ENCODE data around the gene OPA1. TPM values are rescaled to one million over a fixed set of nuclear protein-coding genes. Genes with fewer than 3 reads are reported as not detected.

OPA1 gene
- total RNA-seq, 1 donor from 2014 or later: 118 TPM

DNA sequence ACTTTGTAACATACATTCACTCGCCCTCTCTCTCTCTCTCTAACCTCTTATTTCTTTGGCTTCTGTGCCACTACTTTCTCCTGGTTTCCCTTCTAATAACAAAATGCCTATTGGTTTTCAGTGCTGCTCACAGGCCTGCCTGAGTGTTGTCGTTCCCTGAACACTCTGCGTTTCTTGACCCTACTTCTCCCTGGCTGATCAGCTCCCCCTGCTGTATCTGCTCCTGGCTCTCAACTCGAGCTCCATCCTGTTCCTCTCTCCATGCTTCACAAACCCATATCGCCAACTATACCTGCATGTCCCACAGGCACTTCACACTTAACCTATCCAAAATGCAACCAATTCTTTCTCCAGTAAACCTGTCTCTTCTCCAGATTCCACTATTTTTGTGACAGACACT, 111.4 kb downstream of the OPA1 start:
- peaks cover 3% of the 10 kb centered on the region for H3K4me1 Mint-ChIP-seq (ENCODE audit: low read depth)
- no peak overlapping the region for H3K27ac Mint-ChIP-seq
- no peak overlapping the region for H3K4me3 Mint-ChIP-seq (ENCODE audit: low read depth)
- peaks cover 10% of the 10 kb centered on the region for H3K36me3 Mint-ChIP-seq (ENCODE audit: low read depth)
- no peaks in the 10 kb centered on the region for H3K9me3 Mint-ChIP-seq
- intact Hi-C loops (cut with micrococcal nuclease): no loop called here
- no peak for DNase-seq (ENCODE audit: low spot score)
- no peaks in the 10 kb centered on the region for H3K27me3 Mint-ChIP-seq (ENCODE audit: low read depth)

DNA sequence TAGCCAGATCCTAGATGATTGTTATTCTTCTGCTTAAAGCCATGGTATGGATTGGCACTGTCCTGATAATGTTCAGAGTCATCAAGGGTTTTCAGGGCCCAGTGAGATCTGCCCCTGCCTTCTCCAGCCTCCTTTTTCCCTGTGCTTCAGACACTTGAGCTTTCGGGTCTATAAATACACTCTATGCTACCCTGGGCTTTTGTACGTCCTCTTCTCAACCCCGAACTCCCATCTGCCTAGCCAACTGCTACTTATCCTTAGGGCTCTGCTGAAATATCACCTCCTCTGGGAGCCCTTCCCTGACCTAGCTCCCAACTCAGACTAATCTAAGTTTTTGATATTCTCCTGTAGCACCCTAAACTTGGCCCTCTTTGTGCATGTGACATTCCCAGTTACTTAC, 115.3 kb downstream of the OPA1 start:
- Mint-ChIP-seq H3K4me1 (ENCODE audit: low read depth) (no peaks in the 10 kb centered on the region), H3K27ac (no peak overlapping the region), H3K9me3 (no peaks in the 10 kb centered on the region), H3K4me3 (ENCODE audit: low read depth) (no peak overlapping the region), H3K36me3 (ENCODE audit: low read depth) (no peaks in the 10 kb centered on the region), H3K27me3 (ENCODE audit: low read depth) (no peaks in the 10 kb centered on the region)
- intact Hi-C loops (cut with micrococcal nuclease): no loop called here
- DNase-seq (ENCODE audit: low spot score): no peak

DNA sequence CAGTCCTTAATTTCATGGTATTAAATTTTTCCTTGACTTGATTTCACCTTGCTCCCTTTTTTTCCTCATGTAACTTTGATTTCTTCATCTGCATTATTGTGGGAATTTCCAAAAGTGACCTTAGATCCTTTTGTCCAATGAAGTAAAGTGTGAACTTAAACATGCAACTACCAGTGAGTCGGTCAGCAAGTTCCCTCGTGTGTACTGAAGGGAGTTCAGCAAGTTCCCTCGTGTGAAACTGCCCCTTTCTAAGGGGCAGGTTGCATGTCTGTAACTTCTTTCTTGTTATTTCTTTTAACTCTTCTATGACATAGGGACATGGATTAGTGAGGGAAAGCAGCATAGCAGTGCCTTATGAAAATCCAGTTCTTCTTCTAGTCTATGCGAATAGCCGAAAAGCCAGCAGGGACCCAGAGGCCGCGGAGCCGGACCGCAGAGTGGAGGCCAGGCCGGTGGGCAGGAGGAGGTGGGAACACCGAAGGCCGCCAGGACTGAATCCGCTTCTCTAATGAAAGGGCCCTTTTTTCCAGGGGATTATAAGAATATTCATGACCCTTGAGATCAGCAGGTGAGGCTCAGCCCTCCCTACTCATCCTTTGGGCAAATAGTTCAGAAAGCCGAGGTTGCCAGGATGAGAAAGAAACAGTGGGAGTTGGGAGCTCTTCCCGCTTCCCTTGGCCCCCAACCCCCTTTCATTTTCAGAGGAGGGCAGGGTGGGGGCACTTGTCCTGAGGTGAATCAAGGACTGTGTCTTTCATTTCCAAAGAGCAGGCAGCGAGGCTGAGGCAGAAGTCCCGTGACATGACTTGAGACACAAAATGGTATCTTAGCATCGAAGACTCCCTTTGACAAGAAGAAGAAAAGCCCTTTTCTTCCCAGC, 117.5 kb downstream of the OPA1 start:
- no peaks in the 10 kb centered on the region for H3K27me3 Mint-ChIP-seq (ENCODE audit: low read depth)
- H3K27ac Mint-ChIP-seq: no peak overlapping the region
- peaks cover 13% of the 10 kb centered on the region for H3K9me3 Mint-ChIP-seq
- H3K36me3 Mint-ChIP-seq (ENCODE audit: low read depth): peaks cover 9% of the 10 kb centered on the region
- no peak overlapping the region for H3K4me3 Mint-ChIP-seq (ENCODE audit: low read depth)
- intact Hi-C loops (cut with micrococcal nuclease): no loop called here
- no peak for DNase-seq (ENCODE audit: low spot score)
- H3K4me1 Mint-ChIP-seq (ENCODE audit: low read depth): peaks cover 1% of the 10 kb centered on the region

DNA sequence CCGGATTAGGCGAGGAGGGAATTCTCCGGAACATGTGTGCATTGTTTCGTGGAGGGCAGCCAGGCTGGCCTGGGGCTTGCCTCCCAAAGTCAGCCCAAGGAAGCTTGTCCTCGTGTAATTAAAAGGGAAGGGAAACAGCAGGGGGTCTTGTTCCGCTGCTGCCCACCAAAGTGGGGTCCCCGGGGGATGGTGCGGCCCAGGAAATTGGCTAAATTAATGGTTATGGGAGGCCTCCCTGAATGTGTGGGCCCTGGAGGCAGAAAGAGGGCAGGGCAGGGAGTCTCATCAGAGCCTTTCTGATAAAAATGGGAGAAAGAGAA, 118.1 kb downstream of the OPA1 start:
- intact Hi-C loops (cut with micrococcal nuclease): no loop called here
- Mint-ChIP-seq H3K27me3 (ENCODE audit: low read depth) (no peaks in the 10 kb centered on the region), H3K27ac (no peak overlapping the region), H3K4me3 (ENCODE audit: low read depth) (no peak overlapping the region), H3K4me1 (ENCODE audit: low read depth) (peaks cover 1% of the 10 kb centered on the region), H3K36me3 (ENCODE audit: low read depth) (peaks cover 13% of the 10 kb centered on the region), H3K9me3 (peaks cover 18% of the 10 kb centered on the region)
- DNase-seq (ENCODE audit: low spot score): no peak

DNA sequence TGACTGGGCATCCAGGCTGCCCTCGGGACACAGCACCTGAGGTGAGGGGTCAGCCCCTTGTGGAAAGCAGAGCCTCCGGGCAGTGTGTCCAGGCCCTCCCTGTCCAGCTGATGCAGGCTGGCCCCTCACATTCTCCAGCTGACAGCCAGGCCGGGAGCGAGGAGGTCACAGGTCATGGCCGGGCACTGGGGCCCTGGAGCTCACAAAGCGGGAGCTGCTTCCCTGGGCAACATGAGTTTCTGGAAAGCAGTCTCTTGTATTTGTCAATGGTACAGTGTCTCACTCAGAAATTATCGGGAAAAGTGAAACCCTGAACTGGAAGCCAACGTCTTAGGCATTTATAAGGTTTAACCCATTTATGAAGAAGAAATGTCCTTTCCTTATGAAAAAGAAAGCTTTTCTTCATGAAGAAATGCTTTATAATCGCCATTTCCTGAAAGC, 118.5 kb downstream of the OPA1 start:
- Mint-ChIP-seq H3K4me3 (ENCODE audit: low read depth) (no peak overlapping the region), H3K9me3 (peaks cover 18% of the 10 kb centered on the region), H3K36me3 (ENCODE audit: low read depth) (peaks cover 13% of the 10 kb centered on the region), H3K27me3 (ENCODE audit: low read depth) (no peaks in the 10 kb centered on the region), H3K27ac (no peak overlapping the region), H3K4me1 (ENCODE audit: low read depth) (peaks cover 1% of the 10 kb centered on the region)
- DNase-seq (ENCODE audit: low spot score): no peak
- intact Hi-C loops (cut with micrococcal nuclease): no loop called here

DNA sequence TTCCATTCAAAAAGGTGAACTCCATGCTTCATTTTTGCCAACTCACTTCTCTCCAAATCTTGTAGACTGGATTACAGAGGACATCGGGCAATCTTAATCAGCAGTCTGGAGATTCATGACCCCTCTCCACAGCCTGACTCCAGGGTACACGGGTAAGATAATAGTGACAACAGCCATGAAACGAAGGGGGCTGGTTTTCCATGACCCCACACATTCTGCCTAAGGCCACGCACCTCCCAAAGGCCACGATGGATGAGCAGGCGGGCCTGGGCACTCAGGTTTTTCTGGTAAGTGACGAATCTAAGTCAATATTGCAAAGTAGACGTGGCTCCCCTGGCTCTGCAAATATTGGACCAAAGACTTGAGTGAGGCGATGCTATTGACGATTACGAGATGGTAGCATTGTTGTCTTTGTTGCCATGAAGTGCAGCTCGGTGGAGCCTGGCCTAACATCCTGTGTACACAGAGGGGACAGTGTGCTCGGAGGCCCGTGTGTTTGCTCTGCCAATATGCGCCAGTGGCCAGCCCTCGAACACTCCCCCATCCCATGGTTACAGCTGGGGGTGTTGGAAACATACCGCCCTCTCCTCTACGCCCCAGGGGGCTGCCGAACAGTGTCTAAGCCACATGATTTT, 119.1 kb downstream of the OPA1 start:
- no peak overlapping the region for H3K4me3 Mint-ChIP-seq (ENCODE audit: low read depth)

DNA sequence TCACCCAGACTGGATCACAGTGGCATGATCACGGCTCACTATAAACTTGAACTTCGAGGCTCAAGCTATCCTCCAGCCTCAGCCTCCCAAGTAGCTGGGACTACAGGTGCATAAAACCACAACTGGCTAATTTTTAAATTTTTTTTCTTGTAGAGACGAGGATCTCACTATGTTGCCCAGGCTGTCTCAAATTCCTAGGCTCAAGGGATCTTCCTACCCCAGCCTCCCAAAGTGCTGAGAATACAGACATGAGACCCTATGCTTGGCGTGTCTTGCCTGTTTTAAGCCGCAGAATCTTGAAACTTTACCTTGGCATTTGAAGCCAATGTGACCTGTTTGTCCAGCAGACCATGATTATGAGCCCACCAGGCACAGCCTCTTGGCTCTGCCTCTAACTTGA, 119.9 kb downstream of the OPA1 start:
- DNase-seq (ENCODE audit: low spot score): no peak
- H3K9me3 Mint-ChIP-seq: peaks cover 18% of the 10 kb centered on the region
- no peak overlapping the region for H3K27ac Mint-ChIP-seq
- peaks cover 1% of the 10 kb centered on the region for H3K4me1 Mint-ChIP-seq (ENCODE audit: low read depth)
- no peaks in the 10 kb centered on the region for H3K27me3 Mint-ChIP-seq (ENCODE audit: low read depth)
- intact Hi-C loops (cut with micrococcal nuclease): no loop called here
- peaks cover 13% of the 10 kb centered on the region for H3K36me3 Mint-ChIP-seq (ENCODE audit: low read depth)
- no peak overlapping the region for H3K4me3 Mint-ChIP-seq (ENCODE audit: low read depth)

More for the DNA sequence above, 119.1 kb downstream of the OPA1 start:
- Mint-ChIP-seq H3K4me1 (ENCODE audit: low read depth) (peaks cover 1% of the 10 kb centered on the region), H3K36me3 (ENCODE audit: low read depth) (peaks cover 13% of the 10 kb centered on the region), H3K27ac (no peak overlapping the region), H3K9me3 (peaks cover 18% of the 10 kb centered on the region), H3K27me3 (ENCODE audit: low read depth) (no peaks in the 10 kb centered on the region)
- intact Hi-C loops (cut with micrococcal nuclease): no loop called here
- DNase-seq (ENCODE audit: low spot score): no peak

DNA sequence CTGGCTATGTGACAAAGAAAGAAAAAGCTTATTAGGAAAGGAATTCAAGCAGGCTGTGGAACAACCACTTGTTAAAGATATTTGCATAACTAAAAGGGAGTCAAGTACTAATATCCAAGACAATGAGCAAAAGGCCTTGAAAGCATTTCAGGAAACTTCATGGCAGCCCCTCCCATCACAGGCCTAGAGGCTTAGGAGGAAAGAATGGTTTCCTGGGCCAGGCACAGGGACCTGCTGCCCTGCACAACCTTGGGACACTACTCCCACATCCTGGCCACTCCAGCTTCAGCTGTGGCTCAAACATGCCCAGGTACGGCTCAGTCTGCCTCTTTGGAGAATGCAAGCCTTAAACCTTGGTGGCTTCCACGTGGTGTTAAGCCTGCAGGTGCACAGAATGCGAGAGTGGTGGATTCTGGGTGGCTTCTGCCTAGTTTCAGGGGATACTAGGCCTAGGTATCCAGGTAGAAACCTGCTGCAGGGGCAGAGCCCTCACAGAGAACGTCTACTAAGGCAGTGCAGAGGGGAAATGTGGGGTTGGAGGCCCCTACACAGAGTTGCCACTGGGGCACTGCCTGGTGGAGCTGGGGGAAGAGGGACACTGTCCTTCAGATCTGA, 121.6 kb downstream of the OPA1 start:
- no peak for DNase-seq (ENCODE audit: low spot score)
- Mint-ChIP-seq H3K27ac (no peak overlapping the region), H3K36me3 (ENCODE audit: low read depth) (peaks cover 13% of the 10 kb centered on the region), H3K9me3 (peaks cover 18% of the 10 kb centered on the region), H3K4me3 (ENCODE audit: low read depth) (no peak overlapping the region), H3K4me1 (ENCODE audit: low read depth) (peaks cover 1% of the 10 kb centered on the region), H3K27me3 (ENCODE audit: low read depth) (peaks cover 3% of the 10 kb centered on the region)
- intact Hi-C loops (cut with micrococcal nuclease): no loop called here

DNA sequence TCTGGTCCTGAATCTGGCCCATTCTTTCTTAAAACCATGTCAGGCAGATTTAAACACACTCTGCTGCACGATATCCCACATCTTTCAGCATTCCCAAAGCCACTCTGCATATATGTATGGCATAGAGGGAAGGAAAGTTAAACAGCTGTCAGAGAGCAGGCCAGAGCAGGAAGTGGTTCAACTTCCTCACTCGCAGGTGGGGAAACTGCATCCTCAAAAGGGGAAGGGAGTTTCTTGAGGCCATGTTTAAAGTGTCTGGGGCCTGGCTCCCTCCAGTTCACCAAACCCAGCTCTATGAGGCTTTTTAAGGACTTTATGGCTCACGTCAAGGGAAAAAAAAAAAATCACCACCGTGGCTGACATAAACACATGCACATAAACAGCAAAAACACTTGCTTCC, 123.1 kb downstream of the OPA1 start:
- Mint-ChIP-seq H3K4me1 (ENCODE audit: low read depth) (peaks cover 1% of the 10 kb centered on the region), H3K9me3 (peaks cover 18% of the 10 kb centered on the region), H3K4me3 (ENCODE audit: low read depth) (no peak overlapping the region), H3K27ac (no peak overlapping the region), H3K36me3 (ENCODE audit: low read depth) (peaks cover 13% of the 10 kb centered on the region), H3K27me3 (ENCODE audit: low read depth) (peaks cover 3% of the 10 kb centered on the region)
- intact Hi-C loops (cut with micrococcal nuclease): no loop called here
- no peak for DNase-seq (ENCODE audit: low spot score)

DNA sequence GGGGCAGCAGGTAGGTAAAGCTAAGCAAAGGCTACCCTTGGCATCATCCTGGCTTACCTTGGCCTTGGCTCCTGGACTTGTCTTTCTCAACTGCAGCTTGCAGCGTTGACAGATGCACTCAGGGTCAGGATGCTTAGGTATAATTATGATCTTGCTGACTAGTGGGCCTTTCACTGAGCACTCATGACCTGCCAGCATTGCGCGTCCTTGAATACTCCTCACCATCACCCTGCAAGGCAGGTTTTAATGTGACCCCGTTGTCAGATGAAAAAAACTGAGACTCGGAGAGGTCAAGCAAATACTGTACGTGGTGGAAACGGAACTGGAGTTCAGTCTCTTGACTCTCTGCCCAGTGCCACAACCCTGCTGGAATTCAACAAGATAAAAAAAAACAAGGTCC, 126.7 kb downstream of the OPA1 start:
- peaks cover 7% of the 10 kb centered on the region for H3K36me3 Mint-ChIP-seq (ENCODE audit: low read depth)
- intact Hi-C loops (cut with micrococcal nuclease): no loop called here
- no peak overlapping the region for H3K27ac Mint-ChIP-seq
- DNase-seq (ENCODE audit: low spot score): no peak
- H3K4me3 Mint-ChIP-seq (ENCODE audit: low read depth): no peak overlapping the region
- H3K9me3 Mint-ChIP-seq: peaks cover 8% of the 10 kb centered on the region
- peaks cover 12% of the 10 kb centered on the region for H3K27me3 Mint-ChIP-seq (ENCODE audit: low read depth)
- peaks cover 1% of the 10 kb centered on the region for H3K4me1 Mint-ChIP-seq (ENCODE audit: low read depth)

DNA sequence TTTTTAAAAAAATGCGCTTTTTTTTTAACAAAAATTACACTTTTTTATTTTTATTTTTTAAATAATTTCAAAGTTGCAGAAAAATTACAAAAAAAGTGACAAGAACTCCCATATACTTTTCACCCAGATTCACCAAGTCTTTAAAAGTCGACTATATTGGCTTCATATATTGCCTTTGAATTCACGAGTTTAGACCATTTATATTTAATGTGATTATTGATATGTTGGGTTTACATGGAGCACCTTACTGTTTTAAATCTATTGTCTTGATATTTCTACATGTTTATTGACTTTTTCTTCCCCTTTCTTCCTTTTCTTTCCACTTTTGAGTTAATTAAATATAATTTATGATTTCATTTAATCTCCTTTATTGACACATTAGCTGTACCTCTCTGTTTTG, 127.2 kb downstream of the OPA1 start:
- Mint-ChIP-seq H3K4me3 (ENCODE audit: low read depth) (no peak overlapping the region), H3K9me3 (peaks cover 8% of the 10 kb centered on the region), H3K27me3 (ENCODE audit: low read depth) (peaks cover 12% of the 10 kb centered on the region), H3K36me3 (ENCODE audit: low read depth) (peaks cover 7% of the 10 kb centered on the region), H3K4me1 (ENCODE audit: low read depth) (peaks cover 1% of the 10 kb centered on the region), H3K27ac (no peak overlapping the region)
- DNase-seq (ENCODE audit: low spot score): no peak
- intact Hi-C loops (cut with micrococcal nuclease): no loop called here

DNA sequence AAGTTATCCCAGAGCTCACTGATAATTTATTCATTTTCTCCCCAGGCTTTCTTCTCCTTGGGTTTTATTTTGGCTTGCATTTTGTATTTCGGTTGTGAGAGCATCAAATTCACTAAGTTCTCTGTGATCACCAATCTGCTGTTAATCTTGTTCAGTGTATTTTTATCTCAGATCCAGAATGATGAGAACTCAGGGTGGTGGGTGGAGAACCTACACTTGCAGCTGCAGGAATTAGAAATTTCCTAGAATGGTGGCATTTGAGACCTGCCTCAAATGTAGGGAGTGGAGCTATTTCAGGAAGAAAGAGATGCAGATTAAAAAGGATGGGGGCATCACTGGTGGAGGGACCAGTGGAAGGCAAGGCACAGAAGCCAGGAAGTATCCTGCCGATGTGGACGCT, 129.6 kb downstream of the OPA1 start:
- H3K36me3 Mint-ChIP-seq (ENCODE audit: low read depth): no peaks in the 10 kb centered on the region
- no peaks in the 10 kb centered on the region for H3K4me1 Mint-ChIP-seq (ENCODE audit: low read depth)
- no peak overlapping the region for H3K27ac Mint-ChIP-seq
- no peak overlapping the region for H3K4me3 Mint-ChIP-seq (ENCODE audit: low read depth)
- H3K27me3 Mint-ChIP-seq (ENCODE audit: low read depth): peaks cover 13% of the 10 kb centered on the region
- intact Hi-C loops (cut with micrococcal nuclease): no loop called here
- DNase-seq (ENCODE audit: low spot score): no peak
- no peaks in the 10 kb centered on the region for H3K9me3 Mint-ChIP-seq

DNA sequence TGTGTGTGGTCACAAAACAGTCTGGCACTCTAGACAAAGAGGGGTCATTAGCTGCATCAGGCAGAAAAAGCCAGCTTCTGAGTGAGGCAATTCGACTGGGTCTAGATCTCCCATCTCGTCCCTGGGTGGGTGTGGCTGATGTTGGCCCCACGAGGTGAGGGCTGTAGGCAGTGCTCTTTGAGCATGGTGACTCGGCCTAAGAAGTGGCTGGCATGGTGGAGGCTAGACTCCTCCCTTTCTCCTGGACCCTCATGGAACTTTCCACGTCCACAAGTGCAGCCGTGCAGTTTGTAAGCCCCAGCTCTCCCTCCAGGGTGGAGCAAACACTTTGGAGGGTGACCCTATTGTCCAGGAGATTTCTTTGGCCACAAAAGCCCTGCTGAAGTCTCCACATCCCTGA, 134.1 kb downstream of the OPA1 start:
- Mint-ChIP-seq H3K9me3 (no peaks in the 10 kb centered on the region), H3K4me3 (ENCODE audit: low read depth) (no peak overlapping the region), H3K27me3 (ENCODE audit: low read depth) (peaks cover 12% of the 10 kb centered on the region), H3K4me1 (ENCODE audit: low read depth) (no peaks in the 10 kb centered on the region), H3K36me3 (ENCODE audit: low read depth) (no peaks in the 10 kb centered on the region), H3K27ac (no peak overlapping the region)
- intact Hi-C loops (cut with micrococcal nuclease): no loop called here
- DNase-seq (ENCODE audit: low spot score): no peak

Measured in activated T-helper 2 cell treated with anti-CD3 and anti-CD28 coated beads, Interferon-gamma antibody, Interleukin-2, Interleukin-4, amounts not matched to agents 10 μg/mL and 5 μg/mL and 100 μg/mL, durations not matched to agents 14 hours and 24 hours and 36 hours (primary cell).